ENCODE results near the gene GLIS2.

The GLIS2 gene

GRCh38 chr16:4350787-4351659 lies 35.2 kb downstream of the GLIS2 start, which contains the start of gene PAM16:
TSS of gene PAM16 (minus strand) at chr16:4351321. CDS start at chr16:4351234, 87 bp downstream.
- DNase-seq (ENCODE audit: low read depth, low spot score) = peak; percentile 97

- DNase-seq (ENCODE audit: low read depth, low spot score) = no peak
These were observed 36.0 kb downstream of the GLIS2 start for GRCh38 chr16:4351880-4352279.

GRCh38 chr16:4352843-4353242 lies 37.0 kb downstream of the GLIS2 start:
- DNase-seq (ENCODE audit: low read depth, low spot score) = no peak

- no peak for DNase-seq (ENCODE audit: low read depth, low spot score)
These were observed 37.8 kb downstream of the GLIS2 start for GRCh38 chr16:4353675-4354074.

- DNase-seq (ENCODE audit: low read depth, low spot score) = no peak
These were observed 38.9 kb downstream of the GLIS2 start for GRCh38 chr16:4354512-4355409.

- no peak for DNase-seq (ENCODE audit: low read depth, low spot score)
These were observed 41.0 kb downstream of the GLIS2 start for GRCh38 chr16:4356820-4357219.

GRCh38 chr16:4358236-4358635 lies 42.4 kb downstream of the GLIS2 start:
- DNase-seq (ENCODE audit: low read depth, low spot score) = no peak

- DNase-seq (ENCODE audit: low read depth, low spot score) = peak; percentile 77
These were observed 43.1 kb downstream of the GLIS2 start for GRCh38 chr16:4358831-4359561.

- DNase-seq (ENCODE audit: low read depth, low spot score) = no peak
These were observed 44.0 kb downstream of the GLIS2 start for GRCh38 chr16:4359914-4360313.

- DNase-seq (ENCODE audit: low read depth, low spot score) = peak; percentile 83
These were observed 44.7 kb downstream of the GLIS2 start for GRCh38 chr16:4360538-4361021.

- DNase-seq (ENCODE audit: low read depth, low spot score) = no peak
These were observed 45.4 kb downstream of the GLIS2 start for GRCh38 chr16:4361033-4361943.

- DNase-seq (ENCODE audit: low read depth, low spot score) = no peak
These were observed 46.1 kb downstream of the GLIS2 start for GRCh38 chr16:4361944-4362311.

GRCh38 chr16:4362476-4363135 lies 46.7 kb downstream of the GLIS2 start:
- no peak for DNase-seq (ENCODE audit: low read depth, low spot score)

- no peak for DNase-seq (ENCODE audit: low read depth, low spot score)
These were observed 48.5 kb downstream of the GLIS2 start for GRCh38 chr16:4364196-4365013.

- DNase-seq (ENCODE audit: low read depth, low spot score) = no peak
These were observed 49.1 kb downstream of the GLIS2 start for GRCh38 chr16:4365014-4365406.

- DNase-seq (ENCODE audit: low read depth, low spot score) = no peak
These were observed 49.7 kb downstream of the GLIS2 start for GRCh38 chr16:4365615-4366014.

GRCh38 chr16:4366016-4366415 lies 50.1 kb downstream of the GLIS2 start:
- no peak for DNase-seq (ENCODE audit: low read depth, low spot score)

GRCh38 chr16:4367393-4367856 lies 51.6 kb downstream of the GLIS2 start:
- no peak for DNase-seq (ENCODE audit: low read depth, low spot score)
